GM18507 (cell line): ENCODE measurements around the gene YEATS4.
A peak's percentile ranks its signal among the peaks of the same experiment; 100 is the strongest.

Experiments
- DNase-seq: peaks from one replicate; pipeline ENCODE4 v3.0.0; 2011; ENCODE audit warnings: low read depth; ENCODE audit not compliant: insufficient read length; ENCODE audit errors: extremely low spot score
- FAIRE-seq: peaks from 2 replicates; lab custom pipeline; 2011; peaks lifted over from hg19 to GRCh38; lab: Jason Lieb, UNC

Gene YEATS4

DNA sequence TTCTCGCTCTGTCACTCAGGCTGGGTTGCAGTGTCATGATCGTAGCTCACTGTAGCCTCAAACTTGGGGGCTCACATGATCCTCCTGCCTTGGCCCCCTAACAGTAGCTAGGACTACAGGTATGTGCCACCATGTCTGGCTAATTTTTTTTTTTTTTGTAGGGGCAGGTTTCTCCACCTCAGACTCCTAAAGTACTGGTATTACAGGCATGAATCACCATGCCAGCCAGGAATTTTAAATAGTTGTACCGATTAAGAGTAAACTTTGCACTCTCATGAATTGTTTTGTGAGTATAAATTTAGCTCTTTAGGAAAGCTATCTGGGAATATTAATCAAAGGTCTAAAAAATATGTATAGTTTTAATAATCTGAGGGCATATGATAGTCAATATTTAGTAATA, 25.5 kb downstream of the YEATS4 start:
- FAIRE-seq: no peak
- no peak for DNase-seq

DNA sequence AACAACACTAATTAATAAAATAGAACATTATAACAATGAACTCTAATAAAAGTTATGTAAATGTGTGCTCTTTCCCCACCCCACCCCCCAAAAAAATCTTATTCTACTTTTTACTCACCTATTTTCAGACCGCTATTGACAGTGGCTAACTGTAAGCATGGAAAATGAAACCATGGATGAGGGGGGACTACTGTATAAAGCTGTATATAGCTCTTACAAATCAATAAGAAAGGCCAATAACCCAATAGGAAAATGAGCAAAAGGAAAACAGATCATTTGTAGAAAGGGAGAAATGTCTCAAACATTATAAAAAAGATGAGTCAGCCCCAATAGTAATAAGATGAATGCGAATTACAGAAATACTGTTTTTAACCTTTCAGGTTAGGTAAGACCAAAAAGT, 27.4 kb downstream of the YEATS4 start:
- DNase-seq (no peak), FAIRE-seq (no peak)

DNA sequence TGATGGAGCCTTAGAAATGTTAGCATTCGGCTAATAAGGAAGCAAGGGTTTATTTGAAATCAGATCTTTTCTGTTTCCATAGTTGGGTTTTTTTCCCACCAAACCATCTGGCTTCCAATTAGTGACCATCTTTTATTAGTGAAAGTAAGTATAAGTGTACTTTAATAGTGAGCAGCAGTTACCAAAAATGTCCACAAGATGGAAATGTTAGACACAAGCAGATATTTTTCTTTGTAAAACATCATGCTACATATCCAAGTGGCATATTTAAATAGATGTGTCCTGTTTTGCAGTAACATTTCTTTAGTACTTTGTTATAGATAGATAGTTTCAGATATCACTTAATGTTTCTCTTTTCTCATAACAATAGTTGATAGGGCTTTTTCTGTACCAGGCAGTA, 28.8 kb downstream of the YEATS4 start:
- FAIRE-seq: peak; percentile 12
- no peak for DNase-seq

DNA sequence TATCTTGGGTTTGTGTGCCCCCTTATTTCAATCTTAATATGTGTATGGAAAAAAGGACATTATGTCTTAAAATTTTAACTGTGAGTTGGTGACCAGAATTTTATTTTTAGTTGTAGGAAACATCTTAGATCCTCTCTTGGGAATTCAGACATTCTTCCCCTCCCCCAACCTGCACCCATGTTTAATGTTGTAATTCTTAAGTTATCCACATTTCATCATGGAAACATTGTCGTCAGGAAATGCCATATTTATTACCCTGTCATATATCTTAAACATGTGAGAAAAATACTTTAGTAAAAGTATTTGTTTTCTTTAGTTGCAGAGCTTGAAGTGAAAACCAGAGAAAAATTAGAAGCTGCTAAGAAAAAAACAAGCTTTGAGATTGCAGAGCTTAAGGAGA, 30.3 kb downstream of the YEATS4 start:
- no peak for DNase-seq

DNA sequence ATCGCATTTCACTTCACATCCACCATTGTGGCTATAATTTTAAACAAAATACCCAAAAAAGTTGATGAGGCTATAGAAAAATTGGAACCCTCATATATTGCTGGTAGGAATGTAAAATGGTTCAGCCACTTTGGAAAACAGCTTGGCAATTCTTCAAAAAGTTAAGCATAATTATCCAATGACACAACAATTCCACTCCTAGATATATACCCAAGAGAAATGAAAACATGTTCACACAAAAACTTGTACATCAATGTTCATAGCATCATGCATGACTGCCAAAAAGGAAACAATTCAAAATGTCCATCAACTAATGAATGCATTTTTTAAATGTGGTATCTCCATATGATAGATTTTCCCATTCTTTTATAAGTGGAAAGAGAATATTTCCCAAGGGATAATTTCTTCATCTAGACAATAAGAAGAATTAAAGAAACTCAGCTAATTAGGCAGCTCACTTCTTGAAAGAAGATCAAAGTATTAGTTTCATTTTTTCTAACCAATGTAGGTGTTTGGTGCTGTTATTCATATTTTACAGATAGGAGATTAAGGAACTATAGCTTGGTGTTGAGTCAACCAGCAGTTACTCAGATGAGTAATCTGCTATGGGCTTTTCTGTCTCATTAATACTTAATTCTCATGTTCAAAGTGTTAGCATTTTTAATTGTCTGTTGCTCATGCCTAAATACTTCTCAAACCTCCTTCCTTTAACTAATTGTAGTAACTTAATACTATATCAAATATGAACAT, 32.8 kb downstream of the YEATS4 start:
- FAIRE-seq (peak; percentile 50), DNase-seq (no peak)

More for the DNA sequence above, 30.3 kb downstream of the YEATS4 start:
- FAIRE-seq: no peak

DNA sequence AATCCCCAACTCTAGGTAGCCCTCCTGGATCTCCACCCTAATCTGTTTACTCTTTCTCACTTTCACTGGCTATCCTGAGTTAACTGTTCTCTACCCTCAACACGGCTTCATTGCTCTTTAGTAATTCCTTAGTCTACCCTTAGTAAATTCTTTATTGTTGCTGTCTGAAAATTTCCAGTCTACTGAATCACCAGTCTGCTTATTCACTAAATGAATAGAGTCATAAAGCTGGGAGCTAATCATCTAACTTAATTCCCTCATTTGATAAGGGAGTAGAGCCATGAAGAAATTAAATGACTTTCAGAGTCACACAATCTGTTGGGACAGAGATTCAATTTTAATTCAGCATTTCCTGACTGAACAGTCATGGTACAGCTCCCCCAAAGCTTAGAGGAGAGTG, 36.5 kb downstream of the YEATS4 start:
- no peak for DNase-seq
- FAIRE-seq: no peak

DNA sequence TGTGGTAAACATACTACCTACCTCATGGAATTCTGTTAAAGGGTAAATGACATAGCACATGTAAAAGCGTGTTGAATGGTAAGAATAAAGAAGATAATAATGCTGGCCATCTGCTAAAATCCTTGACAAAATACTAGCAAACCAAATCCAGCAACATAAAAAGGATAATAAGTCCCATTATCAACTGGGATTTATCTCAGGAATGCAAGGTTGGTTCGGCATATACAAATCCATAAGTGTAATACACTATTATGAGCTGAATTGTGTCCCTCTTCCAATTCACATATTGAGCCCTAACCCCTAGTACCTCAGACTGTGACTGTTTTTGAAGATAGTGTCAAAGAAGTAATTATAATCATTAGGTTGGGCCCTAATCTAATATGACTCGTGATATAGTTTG, 37.4 kb downstream of the YEATS4 start:
- DNase-seq (no peak), FAIRE-seq (no peak)

DNA sequence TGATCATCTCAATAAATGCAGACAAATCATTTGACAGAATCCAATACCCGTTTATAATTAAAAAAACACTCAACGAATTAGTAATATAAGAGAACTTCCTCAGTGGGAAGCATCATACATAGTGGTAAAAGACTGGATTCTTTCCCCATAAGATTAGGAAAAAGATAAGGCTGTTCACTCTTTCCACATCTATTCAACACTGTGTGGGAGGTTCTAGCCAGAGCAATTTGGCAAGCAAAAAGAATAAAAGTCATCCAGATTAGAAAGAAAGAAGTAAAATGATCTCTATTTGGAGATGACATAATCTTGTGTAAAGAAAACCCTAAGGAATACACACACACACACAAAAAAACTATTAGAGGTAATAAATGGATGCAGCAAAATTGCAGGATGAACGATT, 38.4 kb downstream of the YEATS4 start:
- DNase-seq: no peak

DNA sequence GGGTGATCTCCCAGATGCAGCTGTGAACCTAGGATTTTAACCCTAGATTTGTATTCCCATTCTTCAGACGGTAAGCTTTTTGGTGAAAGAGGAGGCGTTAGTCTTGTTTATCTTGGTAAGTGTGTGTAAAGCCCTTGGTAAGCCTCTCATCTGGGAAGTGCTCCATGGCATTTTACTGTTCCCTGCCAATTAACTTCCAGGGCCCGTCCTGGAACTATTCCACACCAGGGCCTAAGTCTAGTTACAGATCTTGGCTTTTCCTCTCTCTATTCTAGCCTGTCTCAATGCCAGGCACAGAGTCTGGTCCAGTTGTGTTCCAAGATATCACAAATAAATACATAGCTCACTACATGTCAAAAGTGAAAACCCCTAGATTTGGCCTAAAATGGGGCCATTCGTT, 42.4 kb downstream of the YEATS4 start:
- no peak for DNase-seq
- FAIRE-seq: no peak

More for the DNA sequence above, 38.4 kb downstream of the YEATS4 start:
- FAIRE-seq: no peak

DNA sequence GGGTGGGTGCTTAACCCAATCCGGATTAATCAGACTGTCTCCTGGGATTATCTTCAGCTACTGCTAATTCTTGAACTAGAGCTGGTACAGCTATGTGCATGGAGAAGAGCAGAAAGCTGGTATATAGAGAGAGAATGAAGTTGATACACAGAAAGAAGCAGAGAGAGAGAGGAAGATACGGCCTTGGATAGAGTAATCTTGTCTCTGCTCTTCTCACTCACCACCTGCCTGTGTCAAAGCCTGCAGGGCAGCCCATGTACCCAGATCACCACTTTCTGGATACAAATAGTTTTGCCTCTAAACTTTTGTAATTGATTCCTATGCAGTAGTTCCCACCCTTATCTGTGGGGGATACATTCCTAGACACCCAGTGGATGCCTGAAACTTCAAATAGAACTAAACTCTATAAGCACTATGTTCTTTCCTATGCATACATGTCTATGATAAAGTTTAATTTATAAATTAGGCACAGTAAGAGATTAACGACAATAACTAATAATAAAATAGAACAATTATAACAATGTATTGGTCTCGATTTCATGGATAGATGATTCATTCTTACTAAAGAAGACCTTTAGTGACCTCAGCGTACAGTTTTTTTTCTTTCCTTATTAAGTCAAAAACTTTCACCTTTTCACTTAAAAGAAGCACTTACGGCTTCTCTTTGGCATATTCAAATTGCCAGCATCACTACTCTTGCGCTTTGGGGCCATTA, 45.5 kb downstream of the YEATS4 start:
- FAIRE-seq (no peak), DNase-seq (no peak)

DNA sequence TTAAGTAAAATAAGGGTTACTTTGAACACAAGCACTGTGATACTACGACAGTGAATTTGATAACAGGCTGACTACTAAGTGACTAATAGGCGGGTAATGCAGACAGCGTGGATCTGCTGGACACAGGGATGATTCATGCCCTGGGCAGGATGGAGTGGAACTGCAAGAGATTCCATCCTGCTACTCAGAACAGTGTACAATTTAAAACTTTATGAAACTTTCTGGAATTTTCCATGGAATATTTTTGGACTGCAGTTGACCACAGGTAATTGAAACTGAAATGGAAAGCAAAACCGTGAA, 46.0 kb downstream of the YEATS4 start:
- FAIRE-seq (no peak), DNase-seq (no peak)

DNA sequence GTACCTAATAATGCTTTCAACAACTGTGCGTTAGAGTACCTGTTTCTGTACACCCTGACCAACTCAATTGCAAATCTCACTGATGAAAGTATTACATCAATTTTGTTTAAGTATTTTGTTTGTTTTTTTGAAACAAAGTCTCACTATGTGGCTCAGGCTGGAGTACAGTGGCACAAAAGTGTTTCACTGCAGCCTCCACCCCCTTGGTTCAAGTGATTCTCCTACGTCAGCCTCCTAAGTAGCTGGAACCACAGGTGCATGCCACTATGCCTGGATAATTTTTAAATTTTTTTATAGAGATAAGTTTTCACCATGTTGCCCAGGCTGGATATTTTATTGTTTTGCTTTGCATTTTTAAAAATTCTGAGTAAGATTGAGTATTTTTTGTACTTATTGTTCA, 46.7 kb downstream of the YEATS4 start:
- no peak for FAIRE-seq
- no peak for DNase-seq

DNA sequence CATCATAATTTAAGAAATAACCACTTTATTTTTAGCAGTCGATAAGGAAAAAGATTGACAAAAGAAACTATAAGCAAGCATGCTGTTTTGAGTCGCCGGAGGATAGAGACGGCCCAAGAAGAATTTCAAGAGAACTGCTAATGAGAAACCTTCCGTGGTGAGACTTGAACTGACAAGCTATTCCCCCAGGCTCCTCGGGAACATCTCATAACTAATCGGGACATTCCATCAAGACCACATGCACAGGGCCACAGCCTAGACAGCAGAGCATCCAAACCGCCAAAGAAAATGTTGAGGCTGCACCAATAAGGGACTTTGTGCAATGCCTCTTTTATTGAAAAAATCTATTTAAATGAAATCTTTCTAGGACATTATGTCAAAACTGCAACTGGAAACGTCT, 51.0 kb downstream of the YEATS4 start:
- DNase-seq: no peak
- FAIRE-seq: no peak

DNA sequence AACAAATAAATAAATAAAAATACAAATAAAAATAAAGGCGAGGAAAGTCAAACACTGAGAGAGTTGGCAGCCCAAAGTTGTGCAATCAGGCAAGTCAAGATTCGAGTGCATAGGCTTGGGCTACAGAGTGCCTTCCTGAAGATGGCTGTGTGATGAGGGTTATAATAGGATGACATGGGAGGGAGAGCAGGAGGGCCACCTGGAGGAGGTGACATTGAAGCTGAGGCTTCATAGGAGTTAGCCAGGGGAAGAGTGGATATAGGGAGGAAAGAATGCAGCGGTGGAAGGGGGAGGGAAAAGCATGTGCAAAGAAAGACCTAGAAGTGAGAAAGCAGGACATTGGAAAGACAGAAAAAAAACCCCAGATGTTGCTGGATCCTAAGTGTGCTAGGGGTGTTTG, 53.1 kb downstream of the YEATS4 start:
- FAIRE-seq (no peak), DNase-seq (no peak)

DNA sequence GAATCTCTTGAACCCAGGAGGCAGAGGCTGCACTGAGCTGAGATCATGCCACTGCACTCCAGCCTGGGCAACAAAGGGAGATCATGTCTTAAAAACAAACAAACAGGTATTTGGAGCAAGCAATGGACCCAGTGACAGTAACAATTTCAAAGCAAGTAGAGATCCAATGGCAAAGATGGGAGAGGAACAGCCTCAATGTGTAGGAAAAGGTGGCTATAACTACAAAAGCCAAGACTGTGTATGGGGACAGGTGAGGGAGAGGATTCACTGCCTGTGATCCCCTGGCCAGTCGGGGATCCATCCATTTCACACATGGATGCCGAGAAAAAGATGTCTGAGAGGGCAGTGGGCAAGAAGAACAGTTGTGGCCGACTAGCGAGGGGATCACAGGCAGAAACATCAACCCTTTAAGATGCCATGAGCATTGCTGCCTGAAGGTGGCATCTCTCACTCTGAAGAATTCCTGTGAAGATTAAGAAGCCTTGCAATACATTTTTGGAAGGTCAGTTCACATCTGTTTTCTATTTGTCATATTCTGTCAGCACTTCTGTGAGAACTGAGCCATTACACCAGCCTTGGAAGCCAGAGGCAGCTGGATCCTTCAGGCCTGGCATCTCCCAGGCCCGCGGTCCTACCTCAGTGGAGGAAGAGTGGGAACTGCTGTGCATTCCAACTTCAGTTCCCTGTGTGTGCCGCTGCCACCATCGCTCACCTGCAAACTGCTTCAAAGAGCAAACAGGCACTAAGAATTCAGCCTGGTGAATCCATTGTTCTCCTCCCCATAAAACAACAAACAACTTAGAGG, 56.1 kb downstream of the YEATS4 start:
- FAIRE-seq: no peak
- no peak for DNase-seq

DNA sequence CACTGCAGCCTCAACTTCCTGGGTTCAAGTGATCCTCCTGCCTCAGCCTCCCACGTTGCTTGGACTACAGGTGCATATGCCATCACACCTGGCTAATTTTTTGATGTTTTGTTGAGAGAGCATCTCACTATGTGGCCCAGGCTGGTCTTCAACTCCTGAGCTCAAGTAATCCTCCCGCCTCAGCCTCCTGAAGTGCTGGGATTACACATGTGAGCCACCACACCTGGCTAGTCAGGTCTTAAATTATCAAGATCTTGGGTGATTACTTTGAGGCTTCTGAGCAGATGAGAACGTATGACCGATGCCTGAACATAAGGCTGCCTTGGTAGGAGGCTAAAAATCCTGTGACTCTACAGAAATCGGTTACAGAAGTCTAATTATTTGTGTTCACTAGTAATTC, 57.7 kb downstream of the YEATS4 start:
- DNase-seq (no peak), FAIRE-seq (no peak)

DNA sequence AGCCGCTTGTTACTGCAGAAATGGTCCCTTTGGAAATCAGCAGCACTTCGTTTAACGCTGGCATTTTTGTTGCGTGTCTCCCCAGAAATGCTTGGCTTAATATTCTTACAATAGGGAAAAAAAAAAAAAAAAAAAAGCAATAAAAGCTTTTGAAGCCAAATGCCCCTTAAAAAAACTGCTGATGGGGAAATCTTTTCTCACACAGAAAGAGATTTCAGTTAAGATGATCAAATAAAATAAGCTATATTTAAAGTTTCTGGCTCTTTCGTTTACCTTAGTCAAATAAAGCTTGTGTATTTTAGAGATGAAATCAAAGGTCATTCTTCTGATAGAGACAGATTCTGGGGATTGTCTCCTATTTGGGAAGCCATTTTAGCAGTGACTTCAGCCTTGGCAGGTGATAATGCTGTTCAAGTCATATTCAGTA, 58.2 kb downstream of the YEATS4 start:
- FAIRE-seq (no peak), DNase-seq (no peak)

DNA sequence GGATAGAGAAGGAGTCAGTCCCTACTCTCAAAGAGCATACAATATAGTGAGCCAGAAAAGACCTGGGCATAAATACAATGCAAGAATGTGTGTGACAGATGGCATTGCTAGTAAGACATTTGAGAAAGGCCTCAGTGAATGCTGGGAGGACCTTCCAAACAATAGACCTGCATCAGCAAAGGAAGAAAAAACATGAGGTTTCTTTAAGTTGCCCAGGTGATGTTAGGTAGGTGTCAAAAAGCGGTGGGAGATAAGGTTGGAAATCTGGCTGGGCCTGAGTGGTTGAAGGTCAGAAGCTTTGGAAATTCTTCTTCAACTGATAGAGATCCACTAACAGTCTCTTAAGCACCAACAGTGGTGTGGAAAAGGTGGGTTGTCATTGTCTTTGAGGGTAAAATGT, 60.2 kb downstream of the YEATS4 start:
- FAIRE-seq: no peak
- no peak for DNase-seq

DNA sequence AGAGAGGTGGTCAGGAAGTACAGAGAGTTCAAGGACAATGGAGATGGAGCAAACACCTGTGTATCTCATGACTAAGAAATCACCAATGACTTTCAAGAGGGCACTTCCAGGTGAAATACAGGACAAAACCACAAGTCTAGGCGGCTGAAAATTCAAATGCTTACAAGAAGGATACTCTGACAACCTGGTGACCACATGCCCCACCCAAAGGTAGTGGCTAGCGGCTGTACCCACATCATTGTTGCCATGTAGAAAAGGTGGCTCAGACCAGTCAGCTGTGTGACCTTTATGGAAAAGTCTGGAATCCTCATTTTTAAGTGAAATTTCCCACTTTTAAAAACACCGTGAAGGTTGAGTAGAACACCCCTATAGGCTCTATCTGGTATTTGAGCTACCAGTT, 62.0 kb downstream of the YEATS4 start:
- no peak for DNase-seq
- no peak for FAIRE-seq

DNA sequence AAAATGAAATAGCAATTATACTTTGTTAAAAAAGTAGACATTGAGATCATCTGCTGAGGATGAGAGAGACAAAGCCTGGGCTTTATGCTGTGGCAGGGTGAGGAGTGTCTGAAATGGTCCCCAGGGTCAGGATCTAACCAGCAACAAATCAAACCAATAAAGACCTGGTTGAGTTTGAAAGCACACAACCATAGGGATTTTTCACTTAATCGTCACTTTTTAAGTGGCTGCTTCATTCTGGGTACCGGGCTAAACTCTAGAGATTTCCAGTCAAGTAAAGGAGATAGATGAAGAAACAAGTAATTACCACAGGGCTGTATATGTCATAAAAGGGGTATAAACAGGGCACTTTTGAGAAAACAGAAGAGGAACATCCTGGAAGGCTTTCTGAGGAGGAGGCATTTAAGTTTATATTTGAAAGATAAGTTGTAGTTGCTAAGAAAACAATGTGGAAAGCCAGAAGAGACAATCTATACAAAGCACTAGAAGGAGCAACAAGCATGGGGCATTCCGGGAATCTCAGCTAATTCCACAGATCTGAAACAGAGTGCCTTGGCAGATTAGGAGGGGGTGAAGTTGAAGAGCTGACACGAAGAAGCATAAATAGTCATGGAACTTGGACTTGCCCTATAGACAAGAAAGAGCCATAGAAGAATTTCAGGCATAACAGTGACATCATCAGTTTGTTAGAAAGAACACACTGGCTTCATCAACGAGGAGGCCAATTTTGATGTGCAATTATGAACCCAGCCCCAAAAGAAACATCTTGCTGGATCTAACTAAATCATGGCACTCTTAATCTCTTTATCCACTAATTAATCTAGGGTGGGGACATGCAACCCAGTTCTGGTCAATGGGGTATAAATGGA, 63.7 kb downstream of the YEATS4 start:
- DNase-seq: no peak
- FAIRE-seq: no peak
